ENCODE data around the gene AREL1. TPM values are rescaled to one million over a fixed set of nuclear protein-coding genes. Genes with fewer than 3 reads are reported as not detected.

Gene AREL1
- total and polyA plus RNA-seq, 9 donors = 8.2 to 38.1 (median 24.0) TPM

DNA sequence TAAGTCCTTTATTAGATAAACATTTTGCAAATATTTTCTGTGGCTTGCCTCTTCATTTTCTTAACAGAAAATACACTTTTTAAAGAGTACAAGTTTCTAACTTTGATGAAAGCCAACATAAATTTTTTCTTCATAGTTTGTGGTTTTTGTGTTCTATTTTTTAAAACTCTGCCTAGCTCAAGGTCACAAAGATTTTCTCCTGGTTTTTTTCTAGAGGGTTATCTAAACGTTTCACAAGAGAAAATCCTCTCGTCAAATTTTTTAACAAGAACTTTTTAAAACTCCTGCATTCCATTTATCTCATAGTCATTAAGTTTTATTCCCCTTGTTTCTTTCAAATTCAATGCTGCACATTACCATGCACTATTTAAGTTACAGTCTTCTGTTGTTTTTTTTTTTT, 8.2 kb downstream of the AREL1 start:
- Histone ChIP-seq H3K4me3 (no peak overlapping the region), H3K36me3 (no peaks in the 10 kb centered on the region), H3K27me3 (no peaks in the 10 kb centered on the region), H3K4me1 (ENCODE audit: insufficient read depth) (peaks cover 10% of the 10 kb centered on the region), H3K9me3 (no peaks in the 10 kb centered on the region), H3K27ac (peak overlapping the region in 1 of 2 donors; percentile 74)
- TF ChIP-seq EP300 (IDR thresholded peaks at IDR 0.05) = no peak
- TF ChIP-seq, protein P1, sequence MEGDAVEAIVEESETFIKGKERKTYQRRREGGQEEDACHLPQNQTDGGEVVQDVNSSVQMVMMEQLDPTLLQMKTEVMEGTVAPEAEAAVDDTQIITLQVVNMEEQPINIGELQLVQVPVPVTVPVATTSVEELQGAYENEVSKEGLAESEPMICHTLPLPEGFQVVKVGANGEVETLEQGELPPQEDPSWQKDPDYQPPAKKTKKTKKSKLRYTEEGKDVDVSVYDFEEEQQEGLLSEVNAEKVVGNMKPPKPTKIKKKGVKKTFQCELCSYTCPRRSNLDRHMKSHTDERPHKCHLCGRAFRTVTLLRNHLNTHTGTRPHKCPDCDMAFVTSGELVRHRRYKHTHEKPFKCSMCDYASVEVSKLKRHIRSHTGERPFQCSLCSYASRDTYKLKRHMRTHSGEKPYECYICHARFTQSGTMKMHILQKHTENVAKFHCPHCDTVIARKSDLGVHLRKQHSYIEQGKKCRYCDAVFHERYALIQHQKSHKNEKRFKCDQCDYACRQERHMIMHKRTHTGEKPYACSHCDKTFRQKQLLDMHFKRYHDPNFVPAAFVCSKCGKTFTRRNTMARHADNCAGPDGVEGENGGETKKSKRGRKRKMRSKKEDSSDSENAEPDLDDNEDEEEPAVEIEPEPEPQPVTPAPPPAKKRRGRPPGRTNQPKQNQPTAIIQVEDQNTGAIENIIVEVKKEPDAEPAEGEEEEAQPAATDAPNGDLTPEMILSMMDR (IDR thresholded peaks at IDR 0.05) = no peak
- WGBS, 3 donors = 4 to 7% (median 4%) methylated on average over 2 of the region's 2 CpGs
- no peak for DNase-seq
- intact Hi-C loops (cut with DNase I) = loop anchor here in 2 of 4 donors (10.0 kb wide), 2 partner anchors 50 to 90 kb away; partner anchors contain the start of gene LTBP2 (in 1 of the 2)

DNA sequence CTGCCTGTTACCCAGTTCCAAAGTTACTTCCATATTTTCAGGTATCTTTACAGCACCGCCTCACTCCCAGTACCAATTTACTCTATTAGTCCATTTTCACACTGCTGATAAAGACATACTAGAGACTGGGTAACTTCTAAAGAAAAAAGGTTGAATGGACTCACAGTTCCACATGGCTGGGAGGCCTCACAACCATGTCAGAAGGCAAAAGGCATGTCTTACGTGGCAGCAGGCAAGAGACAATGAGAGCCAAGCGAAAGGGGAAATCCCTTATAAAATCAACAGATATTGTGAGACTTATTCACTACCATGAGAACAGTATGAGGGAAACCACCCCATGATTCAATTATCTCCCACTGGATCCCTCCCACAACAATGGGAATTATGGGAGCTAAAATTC, 9.8 kb downstream of the AREL1 start:
- no peak overlapping the region for H3K4me3 ChIP-seq
- H3K27ac ChIP-seq = no peak overlapping the region
- 90 to 96% (median 95%) methylated on average over 3 of the region's 3 CpGs for WGBS, 3 donors
- H3K4me1 ChIP-seq (ENCODE audit: insufficient read depth) = peaks cover 11% of the 10 kb centered on the region
- H3K36me3 ChIP-seq = no peaks in the 10 kb centered on the region
- no peak for DNase-seq
- H3K27me3 ChIP-seq = no peaks in the 10 kb centered on the region
- intact Hi-C loops (cut with DNase I) = loop anchor here in 2 of 4 donors (10.0 kb wide), 2 partner anchors 48 to 88 kb away; partner anchors contain the start of gene LTBP2 (in 1 of the 2)
- no peak for TF ChIP-seq POLR2A (IDR thresholded peaks at IDR 0.05)
- TF ChIP-seq EP300 (IDR thresholded peaks at IDR 0.05) = no peak
- TF ChIP-seq, protein P1 (IDR thresholded peaks at IDR 0.05) = no peak
- no peaks in the 10 kb centered on the region for H3K9me3 ChIP-seq

DNA sequence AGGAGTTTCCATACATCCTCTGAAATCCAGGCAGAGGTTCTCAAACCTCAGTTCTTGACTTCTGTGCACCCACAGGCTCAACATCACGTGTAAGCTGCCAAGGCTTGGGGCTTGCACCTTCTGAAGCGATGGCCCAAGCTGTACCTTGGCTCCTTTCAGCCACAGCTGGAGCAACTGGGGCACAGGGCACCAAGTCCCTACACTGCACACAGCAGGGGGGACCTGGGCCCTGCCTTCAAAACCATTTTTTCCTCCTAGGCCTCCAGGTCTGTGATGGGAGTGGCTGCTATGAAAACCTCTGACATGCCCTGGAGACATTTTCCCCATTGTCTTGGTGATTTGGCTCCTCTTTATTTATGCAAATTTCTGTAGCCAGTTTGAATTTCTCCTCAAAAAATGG, 10.6 kb downstream of the AREL1 start:
- Histone ChIP-seq H3K4me3 (no peak overlapping the region), H3K9me3 (no peaks in the 10 kb centered on the region), H3K4me1 (ENCODE audit: insufficient read depth) (peaks cover 11% of the 10 kb centered on the region), H3K36me3 (no peaks in the 10 kb centered on the region), H3K27me3 (no peaks in the 10 kb centered on the region), H3K27ac (no peak overlapping the region)
- intact Hi-C loops (cut with DNase I) = loop anchor here in 2 of 4 donors (10.0 kb wide), 2 partner anchors 47 to 87 kb away; partner anchors contain the start of gene LTBP2 (in 1 of the 2)
- WGBS, 3 donors = 91 to 100% (median 99%) methylated on average over 2 of the region's 2 CpGs
- DNase-seq = no peak
- TF ChIP-seq POLR2A (IDR thresholded peaks at IDR 0.05) = no peak

DNA sequence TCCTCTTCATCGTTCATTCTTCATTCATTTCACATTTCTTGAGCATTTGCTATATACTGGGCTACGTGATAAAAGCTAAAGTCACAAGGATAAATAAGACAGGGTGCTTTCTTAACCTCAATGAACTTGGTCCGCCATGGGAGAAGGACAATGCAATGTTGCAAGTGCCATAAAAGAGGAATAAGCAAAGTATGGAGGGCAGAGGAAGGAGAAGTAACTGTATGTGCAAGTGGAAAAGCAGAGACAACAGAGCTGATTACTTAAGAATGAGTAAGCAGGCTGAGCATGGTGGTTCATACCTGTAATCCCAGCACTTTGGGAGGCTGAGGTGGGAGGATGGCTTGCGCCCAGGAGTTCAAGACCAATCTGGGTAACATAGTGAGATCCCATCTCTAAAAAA, 14.4 kb downstream of the AREL1 start:
- peaks cover 4% of the 10 kb centered on the region for H3K4me1 ChIP-seq (ENCODE audit: insufficient read depth)
- intact Hi-C loops (cut with DNase I) = loop anchor here in 1 of 4 donors (5.0 kb wide), 1 partner anchor 36 kb away; no protein-coding TSS in a partner anchor

DNA sequence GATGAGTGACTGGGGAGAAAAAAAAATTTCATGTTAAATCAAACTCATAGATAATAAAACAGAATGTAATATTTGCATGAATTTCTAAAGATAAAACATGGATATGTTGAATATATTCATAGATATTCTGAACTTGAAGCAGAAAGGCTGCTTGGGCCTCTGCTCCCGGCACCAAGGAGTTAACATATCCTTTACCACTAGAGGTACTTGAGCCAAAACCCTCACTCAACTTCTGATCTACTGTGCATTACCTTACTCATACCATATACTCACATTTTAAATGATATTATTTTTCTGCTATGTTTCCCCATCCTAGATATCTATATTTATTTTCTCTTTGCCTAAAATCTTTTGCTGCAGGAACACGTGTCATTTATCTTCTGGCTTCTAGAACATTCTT, 14.9 kb downstream of the AREL1 start:
- no peaks in the 10 kb centered on the region for H3K27me3 ChIP-seq
- intact Hi-C loops (cut with DNase I) = loop anchor here in 1 of 4 donors (5.0 kb wide), 1 partner anchor 36 kb away; no protein-coding TSS in a partner anchor
- no peaks in the 10 kb centered on the region for H3K9me3 ChIP-seq
- H3K27ac ChIP-seq = no peak overlapping the region
- 81 to 91% (median 88%) methylated on average over 2 of the region's 2 CpGs for WGBS, 3 donors
- H3K4me1 ChIP-seq (ENCODE audit: insufficient read depth) = peaks cover 6% of the 10 kb centered on the region
- TF ChIP-seq EP300 (IDR thresholded peaks at IDR 0.05) (no peak), POLR2A (IDR thresholded peaks at IDR 0.05) (no peak)
- TF ChIP-seq, protein P1 (IDR thresholded peaks at IDR 0.05) = no peak
- DNase-seq = no peak
- H3K36me3 ChIP-seq = no peaks in the 10 kb centered on the region
- H3K4me3 ChIP-seq = no peak overlapping the region

More for the DNA sequence above, 14.4 kb downstream of the AREL1 start:
- no peak for TF ChIP-seq POLR2A (IDR thresholded peaks at IDR 0.05)
- TF ChIP-seq EP300 (IDR thresholded peaks at IDR 0.05) = no peak
- TF ChIP-seq, protein P1 (IDR thresholded peaks at IDR 0.05) = no peak
- H3K36me3 ChIP-seq = no peaks in the 10 kb centered on the region
- no peaks in the 10 kb centered on the region for H3K9me3 ChIP-seq
- no peak overlapping the region for H3K27ac ChIP-seq
- WGBS, 3 donors = 95 to 97% (median 97%) methylated on average over 4 of the region's 4 CpGs
- H3K27me3 ChIP-seq = no peaks in the 10 kb centered on the region
- no peak overlapping the region for H3K4me3 ChIP-seq
- no peak for DNase-seq

Measured in ovary (tissue), 9 donors.